Neutrophil (primary cell): ENCODE results near the gene CCDC8.

ENCODE experiments used
- H3K27ac ChIP-seq: fragments of 200-600 bp; sonication (generic); 2 replicates; pipeline ENCODE4 v1.5.1; 2016; ENCODE audit warnings: mild to moderate bottlenecking, moderate library complexity
- H3K27me3 ChIP-seq: fragments of 200-600 bp; sonication (generic); 2 replicates; pipeline ENCODE4 v1.6.0; 2016; ENCODE audit warnings: mild to moderate bottlenecking
- H3K36me3 ChIP-seq: fragments of 200-600 bp; sonication (generic); 2 replicates; pipeline ENCODE4 v1.5.1; 2017
- H3K4me1 ChIP-seq, 2 experiments: fragments of 200-600 bp in 1 of 2; sonication (generic) in 1 of 2; 1 replicate in 1 of 2; 2 replicates in 1 of 2; pipeline versions ENCODE4 v1.5.1 to v1.6.1; 2013 to 2016; ENCODE audit warnings: low read depth in 1 of 2, low read length in 1 of 2, mild to moderate bottlenecking in 1 of 2, moderate library complexity in 1 of 2; ENCODE audit not compliant: control insufficient read depth in 1 of 2, insufficient read depth in 1 of 2
- H3K4me3 ChIP-seq, 2 experiments: fragments of 200-600 bp in 1 of 2; sonication (generic) in 1 of 2; 1 replicate in 1 of 2; 2 replicates in 1 of 2; pipeline ENCODE4 v1.5.1; 2013 to 2016; ENCODE audit warnings: low read depth in 1 of 2, low read length in 1 of 2, mild to moderate bottlenecking in 1 of 2, moderate library complexity in 1 of 2
- H3K9me3 ChIP-seq: fragments of 200-600 bp; sonication (generic); 2 replicates; pipeline ENCODE4 v1.5.1; 2016
- TF ChIP-seq, protein P1 (sequence below): fragments of 200-600 bp; sonication (generic); IDR thresholded peaks from 2 replicates; pipeline ENCODE4 v1.5.1; 2016; ENCODE audit warnings: antibody characterized with exemption

CCDC8 gene

DNA sequence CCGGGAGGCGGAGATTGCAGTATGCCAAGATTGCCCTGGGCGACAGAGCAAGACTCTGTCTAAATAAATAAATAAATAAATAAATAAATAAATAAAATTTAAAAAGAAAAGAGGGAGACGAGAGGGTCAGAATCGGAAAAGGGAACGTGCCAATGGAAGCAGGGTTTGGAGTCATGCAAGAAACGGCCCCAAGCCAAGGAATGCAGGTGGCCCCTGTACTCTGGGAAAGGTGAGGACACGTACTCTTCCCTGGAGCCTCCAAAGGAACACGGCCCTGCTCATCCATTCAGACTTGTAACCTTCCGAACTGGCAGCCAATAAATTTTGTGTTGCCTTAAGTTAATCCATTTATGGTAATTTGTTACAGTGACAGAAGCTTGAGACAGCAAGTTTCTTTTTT, 35.2 kb upstream of the CCDC8 start:
- peaks cover 32% of the 10 kb centered on the region for H3K27me3 ChIP-seq
- no peaks in the 10 kb centered on the region for H3K36me3 ChIP-seq
- no peaks in the 10 kb centered on the region for H3K9me3 ChIP-seq
- H3K27ac ChIP-seq, result no peak overlapping the region
- H3K4me3 ChIP-seq, result no peak overlapping the region
- H3K4me1 ChIP-seq, result no peaks in the 10 kb centered on the region
- TF ChIP-seq, protein P1, sequence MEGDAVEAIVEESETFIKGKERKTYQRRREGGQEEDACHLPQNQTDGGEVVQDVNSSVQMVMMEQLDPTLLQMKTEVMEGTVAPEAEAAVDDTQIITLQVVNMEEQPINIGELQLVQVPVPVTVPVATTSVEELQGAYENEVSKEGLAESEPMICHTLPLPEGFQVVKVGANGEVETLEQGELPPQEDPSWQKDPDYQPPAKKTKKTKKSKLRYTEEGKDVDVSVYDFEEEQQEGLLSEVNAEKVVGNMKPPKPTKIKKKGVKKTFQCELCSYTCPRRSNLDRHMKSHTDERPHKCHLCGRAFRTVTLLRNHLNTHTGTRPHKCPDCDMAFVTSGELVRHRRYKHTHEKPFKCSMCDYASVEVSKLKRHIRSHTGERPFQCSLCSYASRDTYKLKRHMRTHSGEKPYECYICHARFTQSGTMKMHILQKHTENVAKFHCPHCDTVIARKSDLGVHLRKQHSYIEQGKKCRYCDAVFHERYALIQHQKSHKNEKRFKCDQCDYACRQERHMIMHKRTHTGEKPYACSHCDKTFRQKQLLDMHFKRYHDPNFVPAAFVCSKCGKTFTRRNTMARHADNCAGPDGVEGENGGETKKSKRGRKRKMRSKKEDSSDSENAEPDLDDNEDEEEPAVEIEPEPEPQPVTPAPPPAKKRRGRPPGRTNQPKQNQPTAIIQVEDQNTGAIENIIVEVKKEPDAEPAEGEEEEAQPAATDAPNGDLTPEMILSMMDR, result no peak

DNA sequence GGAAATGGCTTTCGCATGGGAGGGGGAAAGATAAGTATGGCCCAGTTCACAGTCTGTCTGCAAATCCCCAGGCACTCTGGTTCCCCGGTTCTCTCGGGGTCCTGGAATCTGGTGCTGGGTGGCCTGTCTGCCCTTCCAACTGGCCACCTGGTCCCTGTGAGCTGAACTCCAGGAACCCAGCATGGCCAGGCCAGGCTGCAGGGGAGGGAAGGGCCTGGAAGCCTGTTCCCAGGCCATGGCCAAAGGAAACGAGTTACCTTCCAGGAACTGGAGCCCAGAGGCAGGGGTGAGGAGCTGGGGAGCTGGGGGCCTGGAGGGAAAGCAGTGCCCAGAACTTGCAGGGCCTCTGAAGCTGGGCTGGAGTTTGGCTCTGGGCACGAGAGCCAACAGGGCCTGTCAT, 34.5 kb upstream of the CCDC8 start:
- no peaks in the 10 kb centered on the region for H3K36me3 ChIP-seq
- H3K27me3 ChIP-seq, result peaks cover 27% of the 10 kb centered on the region
- no peaks in the 10 kb centered on the region for H3K4me1 ChIP-seq
- no peak overlapping the region for H3K27ac ChIP-seq
- H3K4me3 ChIP-seq, result no peak overlapping the region
- TF ChIP-seq, protein P1, result no peak
- no peaks in the 10 kb centered on the region for H3K9me3 ChIP-seq

DNA sequence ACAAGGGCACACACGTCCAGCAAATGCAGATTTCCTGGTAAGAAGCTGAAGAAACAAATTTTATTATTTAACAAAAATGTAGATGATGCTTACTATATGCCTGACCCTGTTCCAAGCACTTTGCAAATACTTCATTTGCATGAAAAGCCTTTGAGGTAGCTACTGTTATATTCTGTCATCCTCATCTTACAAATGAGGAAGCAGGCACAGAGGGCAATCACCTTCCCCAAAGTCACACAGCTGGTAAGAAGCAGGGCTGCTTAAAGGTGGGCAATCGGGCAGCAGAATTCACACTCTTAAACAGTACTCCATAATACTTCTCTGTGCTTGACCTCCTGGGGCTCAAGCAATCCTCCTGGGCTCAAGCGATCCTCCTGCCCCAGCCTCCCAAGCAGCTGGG, 33.6 kb upstream of the CCDC8 start:
- H3K4me1 ChIP-seq, result no peaks in the 10 kb centered on the region
- TF ChIP-seq, protein P1, result no peak
- no peak overlapping the region for H3K27ac ChIP-seq
- no peak overlapping the region for H3K4me3 ChIP-seq
- H3K36me3 ChIP-seq, result no peaks in the 10 kb centered on the region
- H3K27me3 ChIP-seq, result peaks cover 22% of the 10 kb centered on the region
- H3K9me3 ChIP-seq, result no peaks in the 10 kb centered on the region

DNA sequence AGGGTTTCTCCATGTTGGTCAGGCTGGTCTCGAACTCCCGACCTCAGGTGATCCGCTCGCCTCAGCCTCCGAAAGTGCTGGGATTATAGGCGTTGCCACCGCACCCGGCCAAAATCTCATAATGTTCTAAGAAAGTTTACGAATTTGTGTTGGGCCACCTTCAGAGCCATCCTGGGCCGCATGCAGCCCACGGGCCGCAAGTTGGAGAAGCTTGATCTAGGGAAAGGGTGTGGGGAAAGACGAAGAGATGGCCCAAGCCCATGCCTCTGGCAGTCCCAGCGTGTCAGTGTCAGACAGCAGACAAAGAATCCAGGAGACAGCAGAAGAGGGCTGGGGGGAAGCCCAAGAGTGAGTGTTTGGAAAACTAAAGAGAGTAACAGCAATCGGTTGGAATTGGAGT, 32.7 kb upstream of the CCDC8 start:
- no peak overlapping the region for H3K4me3 ChIP-seq
- H3K27me3 ChIP-seq, result peaks cover 15% of the 10 kb centered on the region
- no peaks in the 10 kb centered on the region for H3K36me3 ChIP-seq
- TF ChIP-seq, protein P1, result no peak
- H3K27ac ChIP-seq, result no peak overlapping the region
- no peaks in the 10 kb centered on the region for H3K4me1 ChIP-seq
- H3K9me3 ChIP-seq, result no peaks in the 10 kb centered on the region

DNA sequence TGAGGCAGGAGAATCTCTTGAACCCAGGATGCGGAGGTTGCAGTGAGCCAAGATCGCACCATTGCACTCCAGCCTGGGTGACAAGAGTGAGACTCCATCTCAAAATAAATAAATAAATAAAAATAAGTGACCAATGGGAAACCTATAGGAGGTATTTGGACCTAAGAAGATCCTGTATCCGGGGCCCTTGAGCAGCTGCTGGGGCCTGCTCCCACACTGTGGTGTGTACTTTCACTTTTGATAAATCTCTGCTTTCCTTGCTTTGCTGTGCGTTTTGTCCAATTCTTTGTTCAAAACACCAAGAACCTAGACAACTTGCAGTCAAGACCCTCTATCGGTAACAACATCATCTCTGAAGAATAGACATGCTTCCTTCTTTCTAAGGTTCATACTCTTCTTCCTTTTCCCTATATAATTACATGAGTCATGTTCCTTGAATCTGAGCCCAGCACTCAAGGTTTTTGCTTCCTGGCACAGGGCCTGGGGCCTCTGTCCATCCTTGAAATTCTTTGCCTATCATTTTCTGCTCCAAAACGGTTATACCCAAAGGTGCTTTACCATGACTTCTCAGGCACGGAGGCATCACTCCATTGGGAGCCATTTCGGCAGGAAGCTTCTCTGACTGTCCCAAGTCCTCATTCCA, 29.6 kb upstream of the CCDC8 start:
- Histone ChIP-seq H3K4me3 (no peak overlapping the region), H3K36me3 (no peaks in the 10 kb centered on the region), H3K9me3 (no peaks in the 10 kb centered on the region), H3K27ac (no peak overlapping the region), H3K27me3 (peaks cover 12% of the 10 kb centered on the region), H3K4me1 (no peaks in the 10 kb centered on the region)
- TF ChIP-seq, protein P1, result no peak
